HG03342 (cell line): ENCODE measurements around the gene PYDC2.
"Not testable (repeated sequence)": the region's sequence is repeated elsewhere in the genome, so short reads cannot be mapped to it uniquely, and the experiment has no call there.

ENCODE experiments used
- ATAC-seq: cut with Tn5 transposase; IDR thresholded peaks from one replicate; pipeline ENCODE4 v1.9.1; 2021; ENCODE audit warnings: mild to moderate bottlenecking, moderate library complexity; ENCODE audit not compliant: unreplicated experiment

Gene PYDC2

DNA sequence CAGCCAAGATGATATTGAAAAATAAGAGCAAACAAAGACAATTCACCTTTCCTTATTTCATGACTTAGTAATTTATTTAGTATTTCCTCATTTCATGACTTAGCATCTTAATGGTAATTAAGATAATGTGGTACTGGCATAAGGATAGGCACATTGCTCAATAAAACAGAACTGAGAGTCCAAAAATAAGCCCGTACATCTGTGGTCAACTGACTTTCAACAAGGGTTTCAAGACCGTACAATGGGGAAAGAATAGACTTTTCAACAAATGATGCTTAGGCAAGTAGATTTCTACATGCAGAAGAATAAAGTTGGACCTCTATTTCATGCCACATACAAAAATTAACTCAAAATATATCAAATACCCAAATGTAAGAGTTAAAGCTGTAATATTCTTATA is 603 bp upstream of the PYDC2 start:
- ATAC-seq: no peak

DNA sequence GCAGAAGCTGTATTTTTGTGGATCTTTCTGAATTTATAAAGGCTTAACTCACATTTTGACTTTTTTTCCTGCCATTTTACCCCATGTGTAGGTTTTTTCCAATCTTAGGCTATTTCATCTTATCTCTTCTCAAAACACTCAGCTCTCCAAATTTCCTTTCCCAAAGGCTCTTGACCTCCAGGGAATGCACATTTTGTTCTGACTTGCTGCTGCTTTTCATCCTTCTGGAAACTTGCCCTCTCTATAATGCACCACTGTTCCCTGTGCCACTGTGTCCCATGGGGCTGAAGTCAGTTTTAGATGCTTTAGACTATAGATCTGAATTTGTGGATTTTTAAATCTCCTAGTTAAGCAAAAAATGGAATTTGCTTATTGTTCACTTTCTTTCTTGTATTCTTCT is 9.1 kb downstream of the PYDC2 start:
- no peak for ATAC-seq

DNA sequence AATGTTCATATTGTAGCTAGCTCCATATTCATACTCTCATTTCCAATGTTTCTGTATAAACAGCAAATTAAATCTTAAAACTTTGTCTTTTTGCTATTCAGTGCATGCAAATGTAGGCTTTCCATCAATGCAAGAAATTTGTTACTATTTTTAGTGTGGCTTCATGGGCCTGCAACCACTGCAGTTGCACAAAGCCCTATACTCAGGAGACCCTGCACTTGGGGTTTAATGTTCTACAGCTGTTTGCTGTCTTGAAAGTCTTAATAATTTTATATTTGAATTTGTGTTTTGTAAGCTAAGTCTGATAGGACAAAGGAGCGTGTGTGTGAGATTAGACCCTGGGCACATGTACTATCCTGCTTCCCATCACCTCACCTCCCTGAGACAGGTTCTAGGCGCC is 9.6 kb downstream of the PYDC2 start:
- ATAC-seq: no peak

DNA sequence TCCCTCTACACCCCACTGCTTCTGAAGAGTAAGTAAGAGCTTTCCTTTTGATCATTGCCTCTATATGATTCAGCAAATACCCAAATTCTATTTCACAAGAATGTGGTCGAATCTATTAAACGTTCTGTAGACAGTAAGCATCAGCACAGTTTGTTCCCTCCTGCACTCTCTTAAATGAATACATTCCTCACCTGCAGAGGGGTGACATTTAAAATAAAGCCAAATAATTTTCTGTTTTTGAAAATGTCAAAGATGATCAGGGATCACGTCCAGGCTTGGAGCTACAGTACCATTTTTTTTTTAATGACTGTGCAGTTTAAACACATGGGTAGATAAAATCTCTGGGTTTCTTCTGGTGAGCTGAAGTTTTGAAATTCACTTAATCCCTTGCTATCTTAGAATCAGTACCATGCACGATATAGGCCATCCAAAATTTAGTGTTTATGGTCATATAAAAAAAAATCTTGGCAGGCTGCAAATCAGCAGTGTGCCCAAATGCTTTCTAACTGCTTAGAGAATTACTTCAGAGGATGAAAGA is 12.8 kb downstream of the PYDC2 start:
- no peak for ATAC-seq

GRCh38 chr3:191476066-191476772 is 15.3 kb downstream of the PYDC2 start:
- no peak for ATAC-seq

- ATAC-seq: not testable (repeated sequence)
Observed at GRCh38 chr3:191483994-191484393, 23.0 kb downstream of the PYDC2 start.

- ATAC-seq: no peak
Observed at GRCh38 chr3:191484461-191484860, 23.5 kb downstream of the PYDC2 start.

GRCh38 chr3:191492601-191493000 is 31.6 kb downstream of the PYDC2 start:
- no peak for ATAC-seq

DNA sequence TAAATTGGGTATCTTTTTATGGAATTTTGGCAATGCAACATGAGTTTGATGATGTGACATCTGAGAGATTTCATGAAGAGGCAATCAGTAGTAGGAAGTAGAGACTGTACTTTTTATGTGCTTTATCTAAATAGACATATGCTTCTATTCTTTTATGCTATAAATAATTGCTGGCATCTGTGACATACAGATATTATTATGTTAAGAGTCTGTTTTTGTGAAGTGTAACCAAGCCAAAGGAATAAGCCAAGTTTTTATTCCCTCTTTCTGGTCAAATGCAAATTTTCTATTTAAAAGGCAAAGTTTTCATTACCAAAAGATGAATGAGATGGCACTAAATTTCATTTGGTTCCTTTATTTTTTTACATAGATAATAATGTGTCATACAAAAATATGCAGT is 32.4 kb downstream of the PYDC2 start:
- ATAC-seq: no peak

GRCh38 chr3:191499307-191500080 is 38.5 kb downstream of the PYDC2 start:
- ATAC-seq: no peak

DNA sequence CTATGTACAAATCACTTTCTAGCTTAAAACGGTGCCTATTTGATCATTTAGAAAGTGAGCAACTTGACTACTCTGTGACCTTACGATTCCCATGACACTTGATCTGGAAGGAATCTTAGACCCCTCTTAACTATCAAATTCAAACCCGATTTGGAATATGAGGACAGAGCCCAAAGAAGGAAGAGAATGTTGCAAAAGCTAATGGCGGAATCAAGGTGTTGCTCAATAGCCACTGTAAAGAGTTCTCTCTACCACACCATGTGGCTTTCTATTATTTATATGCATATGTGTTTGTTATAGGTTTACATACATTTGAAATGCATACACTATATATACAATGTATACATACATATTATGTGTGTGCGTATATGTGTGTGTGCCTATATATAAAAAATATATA is 39.9 kb downstream of the PYDC2 start:
- ATAC-seq: no peak

- ATAC-seq: no peak
Observed at GRCh38 chr3:191502583-191502982, 41.6 kb downstream of the PYDC2 start.

DNA sequence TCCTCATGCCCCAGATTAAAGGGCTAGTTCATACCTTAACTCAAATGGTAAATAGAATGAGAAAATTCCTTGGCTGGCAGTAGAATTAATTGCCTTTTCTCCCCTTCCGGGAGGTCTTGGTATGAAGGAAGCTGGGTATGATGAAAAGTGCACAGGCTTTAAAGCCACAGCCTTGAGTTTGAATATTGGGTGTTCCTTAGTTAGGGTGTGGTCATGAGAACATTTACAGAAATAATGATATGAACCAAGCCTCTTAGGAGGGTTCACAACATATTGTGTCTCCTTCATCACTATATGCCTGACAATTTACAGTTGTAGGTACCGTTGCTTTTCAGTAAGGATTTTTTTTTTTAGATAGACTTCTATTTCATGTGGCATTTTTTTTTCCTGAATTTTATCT is 48.1 kb downstream of the PYDC2 start:
- no peak for ATAC-seq
